HG03103 (cell line): ENCODE measurements around the gene AHSA1.

Experiments
- ATAC-seq: cut with Tn5 transposase; IDR thresholded peaks from one replicate; pipeline ENCODE4 v1.9.1; 2021; ENCODE audit warnings: low read depth; ENCODE audit not compliant: unreplicated experiment

The AHSA1 gene

GRCh38 chr14:77470224-77470870 is 12.5 kb downstream of the AHSA1 start:
- ATAC-seq, result no peak

DNA sequence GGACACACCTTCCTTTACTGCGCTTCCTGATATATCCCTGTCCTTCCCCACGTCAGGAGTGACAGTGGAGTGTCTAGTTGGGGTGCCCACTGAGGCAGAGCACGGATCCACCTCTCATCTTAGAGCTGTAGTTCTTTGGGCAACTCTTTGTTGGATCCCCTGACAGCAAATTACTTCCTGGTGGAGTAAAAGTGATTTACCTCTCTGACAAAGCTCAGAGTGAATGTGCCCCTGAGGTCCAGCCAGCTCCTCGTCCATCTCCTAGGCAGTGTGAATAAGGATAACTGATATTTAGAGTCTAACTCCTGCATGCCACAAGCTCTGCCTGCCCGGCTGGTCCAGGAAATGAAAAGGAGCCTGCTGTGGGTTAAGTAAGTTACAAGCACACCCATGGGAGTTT is 16.0 kb downstream of the AHSA1 start:
- ATAC-seq, result no peak

DNA sequence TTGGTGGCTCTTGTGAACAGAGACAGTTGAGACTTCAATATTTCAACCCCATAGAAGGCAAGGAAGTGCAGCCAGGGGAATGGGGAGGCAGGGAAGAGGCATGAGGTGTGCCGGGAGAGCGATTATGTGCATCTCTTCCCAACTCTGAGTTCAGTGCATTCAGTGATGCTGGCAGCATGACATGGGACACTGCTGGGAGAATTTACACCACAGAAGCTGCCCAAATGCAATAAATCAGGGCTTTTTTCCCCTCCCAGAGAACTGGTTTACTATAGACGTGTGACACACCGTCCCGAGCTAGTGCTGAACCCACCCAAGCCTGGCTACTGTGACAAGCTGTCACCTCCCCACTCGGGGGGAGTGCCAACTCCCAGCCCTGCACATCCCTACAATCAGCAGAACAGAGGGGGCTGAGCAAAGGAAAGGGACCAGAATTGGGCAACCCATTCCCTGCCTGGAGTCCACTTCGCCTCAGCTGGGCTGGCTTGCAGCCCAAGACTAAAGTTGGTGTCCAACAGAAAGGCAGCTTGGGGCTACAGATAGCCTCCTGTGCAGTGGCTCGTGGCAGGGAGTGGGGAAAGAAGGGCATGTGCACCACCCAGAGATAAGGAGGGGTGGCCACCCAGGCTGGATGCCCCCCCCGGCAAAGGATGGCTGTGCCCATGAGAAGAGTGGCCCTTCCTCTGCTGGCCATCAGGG is 16.7 kb downstream of the AHSA1 start:
- no peak for ATAC-seq

- ATAC-seq, result no peak
Measured at GRCh38 chr14:77475432-77476115, 17.7 kb downstream of the AHSA1 start.

DNA sequence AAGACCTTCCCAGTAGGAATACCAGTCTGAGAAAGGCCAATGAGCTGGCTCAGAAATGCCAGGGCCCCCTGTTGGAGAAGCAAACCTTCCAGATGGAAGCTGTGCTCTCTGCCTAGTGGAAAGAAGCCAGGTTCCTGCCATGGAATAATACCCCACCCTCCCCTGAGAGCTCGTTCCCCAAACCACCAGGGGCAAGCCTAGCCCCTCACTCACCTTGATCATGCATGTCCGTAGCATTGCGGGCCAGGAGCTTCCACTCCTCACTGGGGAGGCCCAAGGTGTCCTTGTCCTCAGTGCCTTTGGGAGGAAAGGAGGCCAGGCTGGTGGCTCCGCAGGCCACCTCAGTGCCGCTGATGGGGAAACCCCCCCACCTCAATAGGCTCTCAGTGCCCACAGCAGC is 20.1 kb downstream of the AHSA1 start:
- no peak for ATAC-seq

DNA sequence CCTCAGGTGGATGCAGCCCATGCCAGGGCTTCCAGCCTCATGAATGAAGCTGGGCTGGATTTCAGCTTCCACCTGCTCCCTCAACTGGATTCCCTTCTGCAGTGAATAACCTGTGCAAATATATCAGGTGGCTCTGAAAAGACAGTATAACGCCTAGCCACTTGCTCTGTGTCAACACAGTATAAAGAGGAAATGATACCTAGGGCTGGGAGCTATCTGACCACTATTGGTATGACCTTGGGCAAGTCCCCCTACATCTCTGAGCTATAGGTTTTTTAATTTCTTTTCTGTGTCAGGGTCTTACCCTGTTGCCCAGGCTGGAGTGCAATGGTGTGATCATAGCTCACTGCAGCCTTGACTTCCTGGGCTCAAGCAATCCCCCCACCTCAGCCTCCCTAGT is 20.9 kb downstream of the AHSA1 start:
- peak; percentile 95 for ATAC-seq

- ATAC-seq, result no peak
Measured at GRCh38 chr14:77482422-77482821, 24.5 kb downstream of the AHSA1 start.

- no peak for ATAC-seq
Measured at GRCh38 chr14:77485256-77485655, 27.4 kb downstream of the AHSA1 start.

DNA sequence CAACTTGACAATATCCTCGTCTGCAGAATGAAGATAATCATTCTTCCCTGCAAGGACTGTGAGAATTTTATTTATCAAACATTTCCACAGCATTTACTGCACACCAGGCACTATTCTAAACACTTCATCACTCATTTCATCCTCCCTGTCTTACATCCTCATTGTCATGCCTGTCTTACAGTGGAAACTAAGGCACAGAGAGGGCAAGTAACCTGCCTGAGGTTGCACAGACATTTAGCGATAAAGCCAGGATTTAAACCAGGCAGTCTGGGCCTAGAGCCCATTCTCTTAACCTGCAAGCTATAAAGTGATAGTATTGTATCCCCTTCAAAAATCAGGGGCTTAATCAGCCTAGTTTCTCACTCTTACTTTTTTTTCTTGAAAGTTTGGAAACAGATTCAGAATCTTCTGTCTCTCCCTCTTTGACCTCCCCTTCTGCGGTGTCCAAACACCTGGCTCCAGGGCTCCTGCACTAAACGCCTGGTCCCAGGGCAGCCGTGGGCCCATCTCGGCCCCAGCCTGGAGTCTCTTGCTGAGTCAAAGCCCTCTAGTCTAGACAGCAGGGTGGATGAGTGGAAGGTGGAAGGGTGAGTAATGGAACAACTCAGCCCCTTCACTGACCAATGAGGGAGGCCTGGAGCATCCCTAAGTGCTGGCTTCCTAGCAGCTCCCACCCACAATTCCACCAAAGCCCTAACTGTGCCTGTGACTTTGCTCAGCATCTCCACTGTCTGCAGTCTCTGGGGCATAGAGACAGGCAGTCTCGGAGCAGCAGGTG is 28.2 kb downstream of the AHSA1 start:
- ATAC-seq, result no peak

- no peak for ATAC-seq
Measured at GRCh38 chr14:77488558-77488957, 30.7 kb downstream of the AHSA1 start.

DNA sequence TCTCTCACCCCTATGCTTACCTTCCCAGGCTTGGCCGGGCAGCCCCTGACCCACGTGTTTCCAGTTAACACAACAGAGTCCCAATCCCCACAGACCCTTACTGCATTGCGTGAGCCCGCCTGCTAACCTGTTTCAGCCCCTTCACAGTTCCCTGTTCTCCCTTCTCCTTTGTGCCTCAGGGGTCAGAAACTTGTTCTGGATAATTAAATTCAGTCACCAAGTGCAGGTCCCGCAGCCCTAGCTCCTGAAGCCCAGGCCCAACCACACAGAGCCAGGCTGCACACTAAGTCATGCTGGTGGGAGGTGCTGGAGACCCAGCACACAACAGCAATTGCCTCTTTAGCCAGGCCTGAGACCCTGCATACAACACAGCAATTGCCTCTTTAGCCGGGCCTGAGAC is 31.1 kb downstream of the AHSA1 start:
- ATAC-seq, result no peak

GRCh38 chr14:77490347-77490986 is 32.6 kb downstream of the AHSA1 start:
- no peak for ATAC-seq

GRCh38 chr14:77491056-77491455 is 33.2 kb downstream of the AHSA1 start:
- ATAC-seq, result no peak

GRCh38 chr14:77495334-77495733 is 37.4 kb downstream of the AHSA1 start:
- no peak for ATAC-seq

- ATAC-seq, result peak; percentile 59
Measured at GRCh38 chr14:77498120-77498979, 40.5 kb downstream of the AHSA1 start, which contains the start of gene ISM2. TSS of gene ISM2 (minus strand) at chr14:77498816. CDS start at chr14:77498793, 23 bp downstream.

- ATAC-seq, result no peak
Measured at GRCh38 chr14:77498984-77499527, 41.2 kb downstream of the AHSA1 start.

- no peak for ATAC-seq
Measured at GRCh38 chr14:77502109-77502782, 44.4 kb downstream of the AHSA1 start.

DNA sequence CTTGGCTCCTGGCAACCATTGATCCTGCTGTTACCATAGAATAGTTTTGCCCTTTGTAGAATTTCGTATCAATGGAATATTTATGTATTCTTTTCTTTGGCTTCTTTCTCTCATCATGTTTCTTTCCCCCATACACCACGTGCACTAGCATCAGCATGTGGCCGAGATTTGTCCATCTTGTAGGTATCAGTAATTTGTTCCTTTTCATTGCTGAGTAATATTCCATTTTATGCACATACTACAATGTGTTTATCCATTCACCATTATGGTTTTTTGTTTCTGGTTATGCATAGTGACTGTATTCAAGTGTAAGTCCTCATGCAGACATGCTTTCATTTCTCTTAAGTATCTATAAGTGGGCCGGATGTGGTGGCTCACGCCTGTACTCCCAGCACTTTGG is 45.2 kb downstream of the AHSA1 start:
- no peak for ATAC-seq

GRCh38 chr14:77505031-77505430 is 47.1 kb downstream of the AHSA1 start:
- ATAC-seq, result no peak
